Liver (tissue), 2 donors: ENCODE data around the gene NOTCH1.

Experiments used
- CTCF ChIP-seq: fragments of 150-350 bp; IDR thresholded peaks from 2 replicates; pipeline ENCODE4 v1.5.1; 2017; ENCODE audit warnings: improper control_type of control experiment, low read depth, low read length; ENCODE audit not compliant: missing input control
- MAX ChIP-seq: IDR thresholded peaks from 2 replicates; pipeline ENCODE4 v1.6.1; 2016; ENCODE audit warnings: antibody characterized with exemption
- REST ChIP-seq: IDR thresholded peaks from 2 replicates; pipeline ENCODE4 v1.6.1; 2016; ENCODE audit warnings: antibody characterized with exemption, mild to moderate bottlenecking
- YY1 ChIP-seq: IDR thresholded peaks from 2 replicates; pipeline ENCODE4 v1.6.1; 2016; ENCODE audit warnings: antibody characterized with exemption, mild to moderate bottlenecking
- donor health status: healthy.

GRCh38 chr9:136566553-136566895 lies 20.7 kb upstream of the NOTCH1 start:
- TF ChIP-seq CTCF: no peak
- TF ChIP-seq MAX: no peak
- no peak for TF ChIP-seq YY1
- no peak for TF ChIP-seq REST
